OCI-LY3 (cell line): ENCODE measurements around the gene MMEL1.

Experiments used
- EZH2phosphoT487 ChIP-seq: fragments of 200-600 bp; shearing (Covaris generic); IDR thresholded peaks from 2 replicates; pipeline ENCODE4 v1.6.1; 2018; ENCODE audit warnings: antibody characterized with exemption, mixed run types, low read depth
- TF ChIP-seq, protein P1 (sequence below): fragments of 200-600, 300-600 bp; sonication (generic); IDR thresholded peaks from 2 replicates; pipeline ENCODE4 v1.5.1; 2014; ENCODE audit warnings: antibody characterized with exemption, low read length, low read depth

DNA sequence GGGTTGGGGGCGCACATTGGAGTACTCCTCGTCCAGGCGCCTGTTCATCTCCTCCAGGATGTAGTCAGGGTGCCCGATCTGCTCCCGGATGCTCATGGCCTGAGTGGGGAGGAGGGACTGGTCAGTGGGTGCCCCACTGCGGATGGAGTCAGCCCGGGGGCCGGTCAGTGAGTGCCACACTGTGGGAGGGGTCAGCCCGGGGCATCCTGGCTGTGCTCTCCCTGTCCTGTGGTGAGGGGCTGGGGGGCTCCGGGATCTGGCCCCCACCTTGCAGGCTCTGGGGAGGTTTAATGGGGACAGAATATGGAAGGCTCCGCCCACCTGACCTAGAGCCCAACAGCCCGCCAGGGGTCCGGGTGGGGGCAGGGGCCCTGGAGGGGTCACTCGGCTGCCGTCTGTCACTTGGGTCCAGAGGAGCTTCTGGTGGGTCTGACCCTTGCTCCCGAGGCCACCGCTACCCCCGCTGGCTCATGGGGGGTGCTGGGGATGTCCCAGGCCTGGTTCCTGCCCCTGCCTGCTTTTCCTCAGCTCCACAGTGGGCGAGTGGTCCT, 37.5 kb downstream of the MMEL1 start:
- TF ChIP-seq, protein P1, sequence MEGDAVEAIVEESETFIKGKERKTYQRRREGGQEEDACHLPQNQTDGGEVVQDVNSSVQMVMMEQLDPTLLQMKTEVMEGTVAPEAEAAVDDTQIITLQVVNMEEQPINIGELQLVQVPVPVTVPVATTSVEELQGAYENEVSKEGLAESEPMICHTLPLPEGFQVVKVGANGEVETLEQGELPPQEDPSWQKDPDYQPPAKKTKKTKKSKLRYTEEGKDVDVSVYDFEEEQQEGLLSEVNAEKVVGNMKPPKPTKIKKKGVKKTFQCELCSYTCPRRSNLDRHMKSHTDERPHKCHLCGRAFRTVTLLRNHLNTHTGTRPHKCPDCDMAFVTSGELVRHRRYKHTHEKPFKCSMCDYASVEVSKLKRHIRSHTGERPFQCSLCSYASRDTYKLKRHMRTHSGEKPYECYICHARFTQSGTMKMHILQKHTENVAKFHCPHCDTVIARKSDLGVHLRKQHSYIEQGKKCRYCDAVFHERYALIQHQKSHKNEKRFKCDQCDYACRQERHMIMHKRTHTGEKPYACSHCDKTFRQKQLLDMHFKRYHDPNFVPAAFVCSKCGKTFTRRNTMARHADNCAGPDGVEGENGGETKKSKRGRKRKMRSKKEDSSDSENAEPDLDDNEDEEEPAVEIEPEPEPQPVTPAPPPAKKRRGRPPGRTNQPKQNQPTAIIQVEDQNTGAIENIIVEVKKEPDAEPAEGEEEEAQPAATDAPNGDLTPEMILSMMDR = no peak
- TF ChIP-seq EZH2phosphoT487 = no peak
